Measurements from ENCODE around the gene SLC11A1. TPM values are rescaled to one million over a fixed set of nuclear protein-coding genes. Genes with fewer than 3 reads are reported as not detected.

Gene SLC11A1
- total RNA-seq, 2 donors from 2014 or later = 122 to 190 TPM

DNA sequence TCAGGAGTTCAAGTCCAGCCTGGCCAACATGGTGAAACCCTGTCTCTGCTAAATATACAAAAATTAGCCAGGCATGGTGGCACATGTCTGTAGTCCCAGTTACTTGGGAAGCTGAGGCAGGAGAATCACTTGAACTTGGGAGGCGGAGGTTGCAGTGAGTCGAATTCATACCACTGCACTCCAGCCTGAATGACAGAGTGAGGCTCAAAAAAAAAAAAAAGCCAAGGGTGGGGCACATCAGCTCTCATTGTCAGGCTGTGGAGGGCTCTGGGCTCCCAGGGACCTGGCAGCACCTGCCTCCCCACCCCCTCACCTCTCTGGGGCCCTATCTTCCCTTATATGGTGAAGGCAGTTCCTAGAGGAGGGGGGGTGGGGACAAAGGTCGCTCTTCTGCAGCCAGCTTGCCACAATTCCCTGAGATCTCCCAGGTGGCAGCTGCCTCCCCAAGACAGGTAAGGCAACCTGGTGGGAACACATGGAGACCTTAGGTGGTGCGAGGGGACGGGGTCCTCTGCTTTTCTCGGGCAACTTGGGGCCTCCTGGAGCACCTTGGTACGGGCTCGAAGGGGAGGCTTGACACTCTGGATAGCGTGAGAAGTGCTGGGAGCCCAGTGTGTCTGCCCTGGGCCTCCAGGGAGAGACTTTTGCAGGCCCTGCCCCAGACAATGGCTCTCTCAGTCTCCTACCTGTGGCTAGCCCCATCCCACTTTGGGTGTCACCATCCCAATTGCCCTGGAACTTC is 36.8 kb downstream of the SLC11A1 start, which contains the start of gene VIL1:
TSS of gene VIL1 (plus strand) at position 407 of the 742 bp plus-strand sequence. CDS start 4,656 bp downstream, outside the sequence.
- Histone ChIP-seq H3K36me3 (no peaks in the 10 kb centered on the region), H3K4me1 (ENCODE audit: control insufficient read depth in 1 of 2, low read depth in 2 of 2) (no peaks in the 10 kb centered on the region), H3K27ac (no peak within 1 kb of the TSS), H3K9me3 (no peaks in the 10 kb centered on the region), H3K4me3 (no peak within 1 kb of the TSS), H3K27me3 (replicated peaks; ENCODE audit: insufficient read depth) (no peaks in the 10 kb centered on the region)
- TF ChIP-seq, protein P1, sequence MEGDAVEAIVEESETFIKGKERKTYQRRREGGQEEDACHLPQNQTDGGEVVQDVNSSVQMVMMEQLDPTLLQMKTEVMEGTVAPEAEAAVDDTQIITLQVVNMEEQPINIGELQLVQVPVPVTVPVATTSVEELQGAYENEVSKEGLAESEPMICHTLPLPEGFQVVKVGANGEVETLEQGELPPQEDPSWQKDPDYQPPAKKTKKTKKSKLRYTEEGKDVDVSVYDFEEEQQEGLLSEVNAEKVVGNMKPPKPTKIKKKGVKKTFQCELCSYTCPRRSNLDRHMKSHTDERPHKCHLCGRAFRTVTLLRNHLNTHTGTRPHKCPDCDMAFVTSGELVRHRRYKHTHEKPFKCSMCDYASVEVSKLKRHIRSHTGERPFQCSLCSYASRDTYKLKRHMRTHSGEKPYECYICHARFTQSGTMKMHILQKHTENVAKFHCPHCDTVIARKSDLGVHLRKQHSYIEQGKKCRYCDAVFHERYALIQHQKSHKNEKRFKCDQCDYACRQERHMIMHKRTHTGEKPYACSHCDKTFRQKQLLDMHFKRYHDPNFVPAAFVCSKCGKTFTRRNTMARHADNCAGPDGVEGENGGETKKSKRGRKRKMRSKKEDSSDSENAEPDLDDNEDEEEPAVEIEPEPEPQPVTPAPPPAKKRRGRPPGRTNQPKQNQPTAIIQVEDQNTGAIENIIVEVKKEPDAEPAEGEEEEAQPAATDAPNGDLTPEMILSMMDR (IDR thresholded peaks at IDR 0.05) = no peak
- ATAC-seq (ENCODE audit: insufficient number of reproducible peaks, low FRiP score, low read depth) = no peak
- DNase-seq (ENCODE audit: low spot score) = no peak

DNA sequence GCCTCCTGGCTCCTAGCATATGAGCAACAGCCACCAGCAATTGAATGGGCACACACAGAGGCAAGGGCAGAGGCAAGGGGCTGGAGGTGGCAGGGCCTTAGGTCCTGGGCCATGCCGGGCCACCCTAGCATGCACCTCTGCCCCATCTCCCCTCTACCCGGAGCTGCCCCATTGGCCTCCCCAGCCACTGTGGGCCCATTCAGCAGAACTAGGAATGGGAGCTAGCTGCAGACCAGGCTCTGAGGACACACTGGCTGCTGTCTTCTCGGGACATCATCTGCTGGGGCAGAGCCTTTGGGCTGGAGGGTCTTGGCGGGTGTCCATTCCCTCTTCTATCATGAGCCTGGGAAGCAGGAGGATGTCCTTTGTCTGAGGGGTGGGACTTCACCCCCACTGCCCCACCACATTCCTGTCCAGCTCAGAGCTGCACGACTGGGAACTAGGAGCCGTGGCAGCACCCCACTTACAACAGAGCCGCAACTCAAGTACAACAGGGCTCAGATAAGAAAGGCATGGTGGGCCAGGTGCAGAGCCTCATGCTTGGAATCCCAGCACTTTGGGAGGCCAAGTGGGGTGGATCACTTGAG is 37.6 kb downstream of the SLC11A1 start:
- no peaks in the 10 kb centered on the region for H3K27me3 ChIP-seq (replicated peaks; ENCODE audit: insufficient read depth)
- DNase-seq (ENCODE audit: low spot score) = no peak
- H3K4me1 ChIP-seq (ENCODE audit: control insufficient read depth in 1 of 2, low read depth in 2 of 2) = no peaks in the 10 kb centered on the region
- H3K27ac ChIP-seq = no peak overlapping the region
- no peak overlapping the region for H3K4me3 ChIP-seq
- no peaks in the 10 kb centered on the region for H3K36me3 ChIP-seq
- no peak for ATAC-seq (ENCODE audit: insufficient number of reproducible peaks, low FRiP score, low read depth)
- no peaks in the 10 kb centered on the region for H3K9me3 ChIP-seq
- TF ChIP-seq, protein P1 (IDR thresholded peaks at IDR 0.05) = no peak

DNA sequence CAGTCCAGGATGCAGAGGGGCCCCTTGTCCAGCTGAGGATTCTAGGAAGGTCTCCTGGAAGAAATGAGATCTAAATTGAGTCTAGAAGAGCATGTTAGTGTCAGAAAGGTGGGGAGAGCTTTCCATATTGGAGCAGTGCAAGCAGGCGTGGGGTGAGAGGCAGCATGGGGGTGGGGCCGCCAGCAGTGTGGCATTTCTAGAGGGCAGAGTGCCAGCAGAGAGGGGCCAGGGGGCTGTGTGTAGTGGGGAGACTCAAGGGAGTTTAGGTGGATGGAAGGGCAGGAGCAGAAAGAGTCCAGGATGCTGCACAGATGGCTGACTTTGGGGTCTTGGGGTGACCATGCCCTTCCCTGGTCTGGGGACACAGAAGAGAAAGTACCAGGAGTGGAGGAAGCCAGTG is 39.0 kb downstream of the SLC11A1 start:
- no peak overlapping the region for H3K27ac ChIP-seq

DNA sequence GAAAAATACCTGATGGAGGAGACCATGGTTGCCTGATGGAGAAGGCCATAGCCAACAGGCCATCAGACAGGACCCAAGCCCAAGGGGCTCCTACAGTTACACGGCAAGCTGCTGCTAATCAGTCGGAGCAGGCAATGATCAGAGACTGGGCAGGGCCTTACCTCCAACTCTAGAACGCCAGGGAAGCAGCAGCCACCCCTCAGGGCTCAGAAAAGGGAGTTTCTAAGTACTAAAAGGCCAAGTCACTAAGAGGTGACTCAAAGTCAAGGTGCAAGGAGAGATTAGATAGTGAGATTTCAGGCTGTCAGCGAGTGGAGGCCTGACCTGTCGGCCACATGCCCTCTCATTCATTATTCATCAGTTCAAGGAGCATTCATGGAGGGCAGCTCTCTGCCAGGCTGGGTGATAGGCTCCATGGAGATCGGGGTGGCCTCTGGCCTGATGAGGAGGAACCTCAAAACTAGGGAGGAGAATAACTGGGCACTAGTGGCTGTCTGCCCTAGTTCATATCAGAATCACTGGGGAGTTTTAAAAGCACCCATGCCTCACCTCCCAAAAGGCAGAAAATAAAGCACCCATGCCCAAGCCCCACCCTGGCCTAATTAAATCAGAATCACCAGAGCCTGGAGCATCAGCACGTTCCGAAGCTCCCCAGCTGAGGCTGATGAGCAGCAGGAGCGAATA is 40.5 kb downstream of the SLC11A1 start:
- no peak overlapping the region for H3K4me3 ChIP-seq
- TF ChIP-seq, protein P1 (IDR thresholded peaks at IDR 0.05) = no peak
- ATAC-seq (ENCODE audit: insufficient number of reproducible peaks, low FRiP score, low read depth) (no peak), DNase-seq (ENCODE audit: low spot score) (no peak)
- H3K27me3 ChIP-seq (replicated peaks; ENCODE audit: insufficient read depth) = no peaks in the 10 kb centered on the region
- H3K36me3 ChIP-seq = no peaks in the 10 kb centered on the region
- H3K4me1 ChIP-seq (ENCODE audit: control insufficient read depth in 1 of 2, low read depth in 2 of 2) = no peaks in the 10 kb centered on the region
- no peaks in the 10 kb centered on the region for H3K9me3 ChIP-seq
- H3K27ac ChIP-seq = no peak overlapping the region

More for the DNA sequence above, 39.0 kb downstream of the SLC11A1 start:
- Histone ChIP-seq H3K27me3 (replicated peaks; ENCODE audit: insufficient read depth) (no peaks in the 10 kb centered on the region), H3K4me1 (ENCODE audit: control insufficient read depth in 1 of 2, low read depth in 2 of 2) (no peaks in the 10 kb centered on the region), H3K4me3 (no peak overlapping the region), H3K36me3 (no peaks in the 10 kb centered on the region), H3K9me3 (no peaks in the 10 kb centered on the region)
- no peak for ATAC-seq (ENCODE audit: insufficient number of reproducible peaks, low FRiP score, low read depth)
- TF ChIP-seq, protein P1 (IDR thresholded peaks at IDR 0.05) = no peak
- DNase-seq (ENCODE audit: low spot score) = no peak

DNA sequence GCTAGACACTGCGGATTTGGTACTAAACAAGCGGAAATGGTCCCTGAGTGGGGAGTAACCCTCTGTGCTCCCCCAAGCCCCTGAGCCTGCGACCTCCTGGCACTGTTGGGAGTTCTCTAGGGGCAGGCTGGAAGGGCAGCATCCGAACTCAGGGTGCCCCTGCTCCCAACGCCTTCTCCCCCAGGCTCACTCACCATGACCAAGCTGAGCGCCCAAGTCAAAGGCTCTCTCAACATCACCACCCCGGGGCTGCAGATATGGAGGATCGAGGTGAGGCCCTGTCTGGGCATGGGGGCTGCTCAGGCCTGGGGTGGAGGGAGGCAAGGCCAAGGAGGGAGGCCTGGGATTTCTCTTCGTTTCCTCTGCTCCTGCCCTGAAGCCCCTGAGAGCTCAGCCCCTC is 41.5 kb downstream of the SLC11A1 start:
- Histone ChIP-seq H3K27me3 (replicated peaks; ENCODE audit: insufficient read depth) (no peaks in the 10 kb centered on the region), H3K4me3 (no peak overlapping the region), H3K27ac (no peak overlapping the region), H3K36me3 (no peaks in the 10 kb centered on the region), H3K4me1 (ENCODE audit: control insufficient read depth in 1 of 2, low read depth in 2 of 2) (no peaks in the 10 kb centered on the region), H3K9me3 (no peaks in the 10 kb centered on the region)
- TF ChIP-seq, protein P1 (IDR thresholded peaks at IDR 0.05) = no peak
- DNase-seq (ENCODE audit: low spot score) = no peak
- ATAC-seq (ENCODE audit: insufficient number of reproducible peaks, low FRiP score, low read depth) = no peak
